ENCODE results near the gene MRPS10. TPM values are rescaled to one million over a fixed set of nuclear protein-coding genes. Genes with fewer than 3 reads are reported as not detected.
"Not testable (repeated sequence)": the region's sequence is repeated elsewhere in the genome, so short reads cannot be mapped to it uniquely, and the experiment has no call there.

MRPS10 gene
- total RNA-seq, 2 donors from 2014 or later = 27.9 to 52.4 TPM

- H3K4me3 ChIP-seq = no peak overlapping the region
- H3K27ac ChIP-seq = no peak overlapping the region
- no peak for TF ChIP-seq CTCF (IDR thresholded peaks at IDR 0.05)
- DNase-seq (ENCODE audit: low spot score) = no peak
- H3K27me3 ChIP-seq = no peaks in the 10 kb centered on the region
- H3K9me3 ChIP-seq = no peaks in the 10 kb centered on the region
- H3K36me3 ChIP-seq = no peaks in the 10 kb centered on the region
- no peaks in the 10 kb centered on the region for H3K4me1 ChIP-seq
Observed at GRCh38 chr6:42177514-42178364, 39.9 kb downstream of the MRPS10 start.

GRCh38 chr6:42176981-42177380 is 40.7 kb downstream of the MRPS10 start:
- Histone ChIP-seq H3K4me1 (no peaks in the 10 kb centered on the region), H3K27me3 (no peaks in the 10 kb centered on the region), H3K27ac (no peak overlapping the region), H3K4me3 (no peak overlapping the region), H3K9me3 (no peaks in the 10 kb centered on the region), H3K36me3 (no peaks in the 10 kb centered on the region)
- no peak for TF ChIP-seq CTCF (IDR thresholded peaks at IDR 0.05)
- DNase-seq (ENCODE audit: low spot score) = no peak

- Histone ChIP-seq H3K9me3 (no peaks in the 10 kb centered on the region), H3K4me3 (no peak overlapping the region), H3K27ac (no peak overlapping the region), H3K36me3 (no peaks in the 10 kb centered on the region), H3K4me1 (no peaks in the 10 kb centered on the region), H3K27me3 (no peaks in the 10 kb centered on the region)
- DNase-seq (ENCODE audit: low spot score) = no peak
- no peak for TF ChIP-seq CTCF (IDR thresholded peaks at IDR 0.05)
Observed at GRCh38 chr6:42175860-42176259, 41.8 kb downstream of the MRPS10 start.

- no peak within 1 kb of the TSS for H3K4me3 ChIP-seq
- no peak for TF ChIP-seq CTCF (IDR thresholded peaks at IDR 0.05)
- no peak within 1 kb of the TSS for H3K27ac ChIP-seq
- no peaks in the 10 kb centered on the region for H3K9me3 ChIP-seq
- no peak for DNase-seq (ENCODE audit: low spot score)
- H3K36me3 ChIP-seq = no peaks in the 10 kb centered on the region
- H3K4me1 ChIP-seq = no peaks in the 10 kb centered on the region
- no peaks in the 10 kb centered on the region for H3K27me3 ChIP-seq
Observed at GRCh38 chr6:42173101-42173500, 44.6 kb downstream of the MRPS10 start, which contains the start of gene GUCA1A. Gene GUCA1A (plus strand): TSS chr6:42173364. CDS start chr6:42173614, 250 bp downstream.

- no peak for DNase-seq (ENCODE audit: low spot score)
- no peaks in the 10 kb centered on the region for H3K4me1 ChIP-seq
- no peak overlapping the region for H3K4me3 ChIP-seq
- H3K27me3 ChIP-seq = no peaks in the 10 kb centered on the region
- H3K36me3 ChIP-seq = no peaks in the 10 kb centered on the region
- no peak overlapping the region for H3K27ac ChIP-seq
- TF ChIP-seq CTCF (IDR thresholded peaks at IDR 0.05) = no peak
- H3K9me3 ChIP-seq = no peaks in the 10 kb centered on the region
Observed at GRCh38 chr6:42171813-42172581, 45.7 kb downstream of the MRPS10 start.

- H3K4me1 ChIP-seq; H3K27ac ChIP-seq; H3K36me3 ChIP-seq; H3K9me3 ChIP-seq; H3K4me3 ChIP-seq; H3K27me3 ChIP-seq; DNase-seq (ENCODE audit: low spot score): not testable (repeated sequence)
Observed at GRCh38 chr6:42169780-42170179, 47.9 kb downstream of the MRPS10 start.

Measured in right atrium auricular region (tissue), 2 donors.